Neuron (in vitro differentiated cells): ENCODE results near the gene PRKN.
A peak's percentile ranks its signal among the peaks of the same experiment; 100 is the strongest.

Source experiments
- H2AFZ ChIP-seq: one replicate; pipeline ENCODE4 v1.6.1; 2013; ENCODE audit warnings: low read depth, mild to moderate bottlenecking, inconsistent platforms, low read length, moderate library complexity
- H3K27me3 ChIP-seq: one replicate; pipeline ENCODE4 v1.6.1; 2013; ENCODE audit warnings: low read length; ENCODE audit not compliant: insufficient read depth
- H3K36me3 ChIP-seq: one replicate; pipeline ENCODE4 v1.6.1; 2013; ENCODE audit warnings: low read length; ENCODE audit not compliant: insufficient read depth
- H3K4me1 ChIP-seq: one replicate; pipeline ENCODE4 v1.6.1; 2013; ENCODE audit warnings: low read length; ENCODE audit not compliant: insufficient read depth
- H3K4me3 ChIP-seq: 2 replicates; pipeline ENCODE4 v1.5.1; 2013; ENCODE audit warnings: mild to moderate bottlenecking, low read length, moderate library complexity
- H3K9me3 ChIP-seq: one replicate; pipeline ENCODE4 v1.6.1; 2013; ENCODE audit warnings: low read length

The PRKN gene

GRCh38 chr6:162198925-162199324 lies 528.6 kb downstream of the PRKN start:
- Histone ChIP-seq H3K4me3 (no peak overlapping the region), H3K9me3 (no peaks in the 10 kb centered on the region), H2AFZ (no peak overlapping the region), H3K4me1 (no peaks in the 10 kb centered on the region), H3K36me3 (no peaks in the 10 kb centered on the region), H3K27me3 (no peaks in the 10 kb centered on the region)

GRCh38 chr6:162198076-162198475 lies 529.5 kb downstream of the PRKN start:
- Histone ChIP-seq H3K27me3 (no peaks in the 10 kb centered on the region), H3K4me1 (no peaks in the 10 kb centered on the region), H3K9me3 (no peaks in the 10 kb centered on the region), H2AFZ (no peak overlapping the region), H3K4me3 (no peak overlapping the region), H3K36me3 (no peaks in the 10 kb centered on the region)

GRCh38 chr6:162195441-162195840 lies 532.1 kb downstream of the PRKN start:
- H3K4me1 ChIP-seq: no peaks in the 10 kb centered on the region
- H3K9me3 ChIP-seq: no peaks in the 10 kb centered on the region
- H2AFZ ChIP-seq: no peak overlapping the region
- H3K27me3 ChIP-seq: no peaks in the 10 kb centered on the region
- H3K36me3 ChIP-seq: no peaks in the 10 kb centered on the region
- no peak overlapping the region for H3K4me3 ChIP-seq

GRCh38 chr6:162190981-162191380 lies 536.6 kb downstream of the PRKN start:
- Histone ChIP-seq H2AFZ (no peak overlapping the region), H3K27me3 (no peaks in the 10 kb centered on the region), H3K4me1 (no peaks in the 10 kb centered on the region)

GRCh38 chr6:162187168-162187935 lies 540.2 kb downstream of the PRKN start:
- H3K36me3 ChIP-seq: no peaks in the 10 kb centered on the region
- no peak overlapping the region for H2AFZ ChIP-seq
- no peaks in the 10 kb centered on the region for H3K27me3 ChIP-seq
- no peaks in the 10 kb centered on the region for H3K4me1 ChIP-seq
- H3K9me3 ChIP-seq: no peaks in the 10 kb centered on the region
- H3K4me3 ChIP-seq: no peak overlapping the region

More at GRCh38 chr6:162190981-162191380, 536.6 kb downstream of the PRKN start:
- no peak overlapping the region for H3K4me3 ChIP-seq
- H3K9me3 ChIP-seq: no peaks in the 10 kb centered on the region
- no peaks in the 10 kb centered on the region for H3K36me3 ChIP-seq

GRCh38 chr6:162184465-162184864 lies 543.1 kb downstream of the PRKN start:
- H3K36me3 ChIP-seq: no peaks in the 10 kb centered on the region
- H2AFZ ChIP-seq: no peak overlapping the region
- no peaks in the 10 kb centered on the region for H3K27me3 ChIP-seq
- H3K4me3 ChIP-seq: no peak overlapping the region
- no peaks in the 10 kb centered on the region for H3K4me1 ChIP-seq
- H3K9me3 ChIP-seq: no peaks in the 10 kb centered on the region

GRCh38 chr6:162181741-162182401 lies 545.7 kb downstream of the PRKN start:
- peaks cover 14% of the 10 kb centered on the region for H3K4me1 ChIP-seq
- no peak overlapping the region for H2AFZ ChIP-seq
- no peaks in the 10 kb centered on the region for H3K27me3 ChIP-seq
- H3K4me3 ChIP-seq: no peak overlapping the region
- H3K36me3 ChIP-seq: no peaks in the 10 kb centered on the region
- H3K9me3 ChIP-seq: no peaks in the 10 kb centered on the region

- Histone ChIP-seq H3K27me3 (no peaks in the 10 kb centered on the region), H3K36me3 (no peaks in the 10 kb centered on the region), H3K9me3 (no peaks in the 10 kb centered on the region), H3K4me3 (no peak overlapping the region), H3K4me1 (peaks cover 14% of the 10 kb centered on the region), H2AFZ (no peak overlapping the region)
These were observed 546.5 kb downstream of the PRKN start for GRCh38 chr6:162181111-162181510.

- Histone ChIP-seq H3K27me3 (no peaks in the 10 kb centered on the region), H3K4me3 (no peak overlapping the region), H3K36me3 (no peaks in the 10 kb centered on the region), H3K9me3 (no peaks in the 10 kb centered on the region), H3K4me1 (peaks cover 14% of the 10 kb centered on the region), H2AFZ (no peak overlapping the region)
These were observed 548.2 kb downstream of the PRKN start for GRCh38 chr6:162179196-162179951.

GRCh38 chr6:162178666-162179065 lies 548.9 kb downstream of the PRKN start:
- Histone ChIP-seq H3K36me3 (no peaks in the 10 kb centered on the region), H3K27me3 (no peaks in the 10 kb centered on the region), H2AFZ (no peak overlapping the region), H3K4me3 (no peak overlapping the region), H3K4me1 (peaks cover 14% of the 10 kb centered on the region), H3K9me3 (no peaks in the 10 kb centered on the region)

GRCh38 chr6:162178266-162178665 lies 549.3 kb downstream of the PRKN start:
- H3K27me3 ChIP-seq: no peaks in the 10 kb centered on the region
- H3K4me1 ChIP-seq: peaks cover 14% of the 10 kb centered on the region
- no peak overlapping the region for H2AFZ ChIP-seq
- no peak overlapping the region for H3K4me3 ChIP-seq
- H3K9me3 ChIP-seq: no peaks in the 10 kb centered on the region
- no peaks in the 10 kb centered on the region for H3K36me3 ChIP-seq

GRCh38 chr6:162177746-162178145 lies 549.8 kb downstream of the PRKN start:
- Histone ChIP-seq H3K4me1 (peaks cover 14% of the 10 kb centered on the region), H3K27me3 (no peaks in the 10 kb centered on the region), H3K36me3 (no peaks in the 10 kb centered on the region), H2AFZ (peak overlapping the region; percentile 41), H3K4me3 (no peak overlapping the region), H3K9me3 (no peaks in the 10 kb centered on the region)

GRCh38 chr6:162173466-162173865 lies 554.1 kb downstream of the PRKN start:
- Histone ChIP-seq H2AFZ (no peak overlapping the region), H3K4me1 (peaks cover 11% of the 10 kb centered on the region), H3K4me3 (no peak overlapping the region), H3K36me3 (no peaks in the 10 kb centered on the region), H3K9me3 (no peaks in the 10 kb centered on the region), H3K27me3 (no peaks in the 10 kb centered on the region)
